ENCODE measurements around the gene OR51B4.
"Not testable (repeated sequence)": the region's sequence is repeated elsewhere in the genome, so short reads cannot be mapped to it uniquely, and the experiment has no call there.

The OR51B4 gene

DNA sequence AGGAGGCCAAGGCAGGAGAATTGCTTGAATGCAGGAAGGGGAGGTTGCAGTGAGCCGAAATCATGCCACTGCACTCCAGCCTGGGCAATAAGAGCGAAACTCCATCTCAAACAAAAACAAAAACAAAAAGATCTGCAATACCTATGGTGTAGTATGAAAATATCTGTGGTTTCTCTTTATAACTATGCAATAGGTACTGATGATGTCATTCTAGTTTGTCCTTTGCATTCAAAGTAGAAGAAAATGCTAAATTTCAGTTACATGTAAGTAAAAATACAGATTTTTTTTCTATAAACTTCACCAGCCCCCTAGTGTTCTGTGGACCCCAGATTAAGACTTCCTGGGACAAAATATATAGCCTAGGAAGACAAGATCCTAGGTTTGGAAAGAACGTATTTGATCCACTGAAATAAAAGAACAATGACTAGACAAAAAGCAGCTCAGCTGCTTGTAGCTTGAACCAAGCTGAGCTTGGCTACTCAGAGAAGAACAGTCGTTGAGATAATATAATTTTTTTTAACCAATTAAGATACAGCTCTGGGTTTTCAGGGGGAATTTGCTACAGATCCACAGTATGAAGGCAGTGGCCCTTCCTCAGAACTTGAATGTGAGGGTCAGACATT, 29.2 kb downstream of the OR51B4 start:
- no peak for DNase-seq (ENCODE audit: low read depth)

DNA sequence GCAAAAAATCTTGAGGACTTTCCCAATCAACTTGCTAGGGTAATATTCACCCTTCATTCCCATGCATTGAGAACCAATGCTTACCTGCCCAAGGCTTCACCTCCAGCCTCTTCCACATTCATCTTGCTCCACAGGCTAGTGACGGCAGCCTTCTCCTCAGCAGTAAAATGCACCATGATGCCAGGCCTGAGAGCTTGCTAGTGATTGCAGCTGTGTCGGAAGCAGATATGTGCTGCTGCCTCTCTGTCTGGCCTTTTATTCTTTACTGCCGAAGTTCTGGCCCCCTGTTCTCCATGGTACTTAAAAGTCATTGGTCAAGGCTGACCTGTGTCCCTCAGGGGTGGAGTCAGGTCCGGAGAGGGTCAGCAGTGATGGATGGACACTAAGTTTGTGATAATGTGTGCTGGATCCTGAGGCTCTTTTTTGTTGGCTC, 32.0 kb downstream of the OR51B4 start, which contains the start of gene HBE1:
Gene HBE1, minus strand, starts transcription at position 231 of the 433 bp plus-strand sequence. Its CDS starts 55 bp downstream, at position 176.
- no peak for DNase-seq (ENCODE audit: low read depth)

GRCh38 chr11:5267033-5267563, 34.6 kb downstream of the OR51B4 start:
- DNase-seq (ENCODE audit: low read depth) = no peak

- no peak for DNase-seq (ENCODE audit: low read depth)
Measured at GRCh38 chr11:5266609-5267008, 35.1 kb downstream of the OR51B4 start.

GRCh38 chr11:5265832-5266231, 35.9 kb downstream of the OR51B4 start:
- no peak for DNase-seq (ENCODE audit: low read depth)

DNA sequence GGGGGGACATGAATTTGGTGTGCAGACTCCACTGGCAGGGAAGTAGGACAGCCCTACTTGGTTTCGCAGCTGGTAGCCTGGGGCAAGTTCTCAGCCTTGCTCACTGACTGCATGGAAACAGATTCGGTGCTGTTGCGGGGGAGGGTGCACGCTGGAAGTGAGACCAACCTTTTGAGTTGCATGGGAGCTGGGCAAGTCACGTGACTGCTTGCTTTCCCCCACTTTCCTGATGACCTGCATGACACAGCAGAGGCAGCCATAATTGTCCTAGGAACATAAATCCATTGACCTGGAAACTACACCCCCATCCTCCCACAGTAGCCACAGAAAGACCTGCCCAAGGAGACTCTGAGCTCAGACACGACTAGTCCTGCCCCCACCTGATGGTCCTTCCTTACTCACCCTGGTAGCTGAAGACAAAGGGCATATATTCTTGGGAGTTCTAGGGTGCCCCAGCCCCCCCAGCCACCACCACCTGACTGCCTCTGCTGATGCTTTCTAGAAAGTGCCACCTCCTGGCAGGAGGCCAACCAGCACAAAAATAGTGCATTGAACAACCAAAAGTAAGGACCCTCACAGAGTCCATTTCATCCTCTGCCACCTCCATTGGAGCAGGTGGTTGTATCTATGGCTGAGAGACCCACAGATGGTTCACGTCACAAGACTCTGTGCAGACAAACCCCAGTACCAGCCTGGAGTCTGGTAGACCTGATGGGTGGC, 43.0 kb downstream of the OR51B4 start:
- no peak for DNase-seq (ENCODE audit: low read depth)

- DNase-seq (ENCODE audit: low read depth) = no peak
Measured at GRCh38 chr11:5257296-5257695, 44.5 kb downstream of the OR51B4 start.

- DNase-seq (ENCODE audit: low read depth) = peak; percentile 32
Measured at GRCh38 chr11:5254646-5255413, 46.9 kb downstream of the OR51B4 start, which contains the start of gene HBG2. Gene HBG2, minus strand, starts transcription at chr11:5254781. Its CDS starts 53 bp downstream, at chr11:5254728.

- not testable (repeated sequence) for DNase-seq (ENCODE audit: low read depth)
Measured at GRCh38 chr11:5254023-5254422, 47.7 kb downstream of the OR51B4 start.

DNA sequence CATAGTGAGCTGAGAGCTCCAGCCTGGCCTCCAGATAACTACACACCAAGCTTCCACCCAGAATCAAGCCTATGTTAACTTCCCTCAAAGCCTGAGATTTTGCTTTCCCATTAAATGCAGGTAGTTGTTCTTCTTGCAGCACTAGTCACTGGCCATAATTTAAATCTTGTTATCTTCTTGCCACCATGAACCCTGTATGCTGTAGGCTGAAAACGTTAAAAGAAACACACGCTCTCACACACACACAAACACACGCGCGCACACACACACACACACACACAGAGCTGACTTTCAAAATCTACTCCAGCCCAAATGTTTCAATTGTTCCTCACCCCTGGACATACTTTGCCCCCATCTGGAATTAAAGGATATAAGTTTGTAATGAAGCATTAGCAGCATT, 48.3 kb downstream of the OR51B4 start:
- DNase-seq (ENCODE audit: low read depth) = not testable (repeated sequence)

DNA sequence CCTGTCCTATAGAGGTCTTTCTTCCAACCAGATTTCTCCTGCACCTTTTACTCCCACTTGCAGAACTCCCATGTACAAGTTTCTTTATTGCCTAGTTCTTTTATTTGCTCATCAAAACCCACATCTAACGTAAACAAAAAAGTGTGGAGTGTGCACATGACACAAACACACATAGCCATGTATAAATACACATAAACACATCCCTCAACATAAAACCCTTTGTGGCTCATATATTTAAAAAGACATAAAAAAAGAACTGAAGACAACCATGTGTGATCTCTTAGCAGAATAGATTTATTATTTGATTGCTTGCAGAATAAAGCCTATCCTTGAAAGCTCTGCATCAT, 48.9 kb downstream of the OR51B4 start:
- DNase-seq (ENCODE audit: low read depth) = no peak

- no peak for DNase-seq (ENCODE audit: low read depth)
Measured at GRCh38 chr11:5252192-5252918, 49.4 kb downstream of the OR51B4 start.

DNA sequence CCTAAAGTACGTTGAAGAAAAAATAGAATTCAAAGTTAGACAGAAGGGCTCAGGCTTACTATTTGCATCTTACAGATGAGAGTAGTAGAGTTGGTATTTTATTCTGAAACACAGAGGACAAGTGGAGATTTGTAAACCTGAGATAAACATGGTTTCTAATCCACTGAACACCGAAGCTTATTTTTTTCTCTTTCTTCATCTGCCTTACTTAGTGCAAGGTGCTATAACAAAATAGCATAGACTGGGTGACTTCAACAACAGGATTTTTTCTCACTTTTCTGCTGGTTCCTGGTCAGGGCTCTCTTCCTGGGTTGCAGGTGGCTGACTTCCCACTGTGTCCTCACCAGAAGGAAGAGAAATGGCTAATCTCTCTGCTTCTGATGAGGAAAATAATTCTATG, 50.0 kb downstream of the OR51B4 start:
- no peak for DNase-seq (ENCODE audit: low read depth)

All from fibroblast of gingiva (primary cell).